B cell (primary cell): ENCODE results near the gene NR4A2. TPM values are rescaled to one million over a fixed set of nuclear protein-coding genes. Genes with fewer than 3 reads are reported as not detected.
A peak's percentile ranks its signal among the peaks of the same experiment; 100 is the strongest.

ENCODE experiments used
- ATAC-seq: fragments of 200-7000 bp; cut with Tn5 transposase; one replicate; pipeline ENCODE4 v1.10.0; 2021; ENCODE audit warnings: low read depth, mild to moderate bottlenecking, moderate number of reproducible peaks, moderate library complexity
- CTCF ChIA-PET: fragments of 350-600 bp; sonication (Branson Sonifier 250); formaldehyde crosslinking; loops from one replicate; lab custom pipeline; 2021; ENCODE audit warnings: antibody characterized with exemption, inconsistent platforms; lab: Charles Lee
- POLR2A ChIA-PET: fragments of 350-600 bp; sonication (Branson Sonifier 250); formaldehyde crosslinking; loops from one replicate; lab custom pipeline; 2021; ENCODE audit warnings: antibody characterized with exemption; lab: Charles Lee
- DNase-seq: peaks from one replicate; pipeline ENCODE4 v3.0.0; 2013
- H2AFZ ChIP-seq: 2 replicates; pipeline ENCODE4 v1.6.1; 2012; ENCODE audit warnings: mild to moderate bottlenecking, low read depth, low read length; ENCODE audit not compliant: insufficient read depth, poor library complexity, severe bottlenecking
- H3K27ac ChIP-seq, 2 donors: 1 replicate in 1 of 2; 2 replicates in 1 of 2; pipeline ENCODE4 v1.5.1; 2012 to 2013; ENCODE audit warnings: low read length in 2 of 2, mild to moderate bottlenecking in 2 of 2, moderate library complexity in 1 of 2
- H3K27me3 ChIP-seq, 4 experiments: fragments of 200-600 bp in 1 of 4; sonication (generic) in 1 of 4; replicated peaks in 1 of 4; 1 replicate in 2 of 4; 2 replicates in 2 of 4; pipeline versions ENCODE4 v1.6.1 to v1.7.0; 2013 to 2016; ENCODE audit warnings: low read length in 3 of 4, mild to moderate bottlenecking in 2 of 4, mixed read lengths in 1 of 4, moderate library complexity in 1 of 4; ENCODE audit not compliant: insufficient read depth in 4 of 4, control insufficient read depth in 3 of 4; ENCODE audit errors: control extremely low read depth in 1 of 4
- H3K36me3 ChIP-seq, 2 experiments: replicated peaks in 1 of 2; 1 replicate in 1 of 2; 2 replicates in 1 of 2; pipeline versions ENCODE4 v1.6.1 to v1.7.1; 2013; ENCODE audit warnings: low read length in 1 of 2; ENCODE audit not compliant: insufficient read depth in 2 of 2, control insufficient read depth in 1 of 2; ENCODE audit errors: control extremely low read depth in 1 of 2, extremely low read depth in 1 of 2
- H3K4me1 ChIP-seq, 2 donors: fragments of 200-600 bp in 1 of 2; sonication (generic) in 1 of 2; 1 replicate in 1 of 2; 2 replicates in 1 of 2; pipeline versions ENCODE4 v1.5.1 to v1.6.1; 2013 to 2017; ENCODE audit warnings: low read length in 2 of 2; ENCODE audit not compliant: control insufficient read depth in 2 of 2, insufficient read depth in 2 of 2
- H3K4me2 ChIP-seq: replicated peaks from 2 replicates; pipeline ENCODE3; 2012; ENCODE audit warnings: mild to moderate bottlenecking, low read depth, low read length; ENCODE audit not compliant: poor library complexity, severe bottlenecking
- H3K4me3 ChIP-seq, 5 experiments: fragments of 200-600 bp in 1 of 5; sonication (generic) in 1 of 5; 1 replicate in 3 of 5; 2 replicates in 2 of 5; pipeline versions ENCODE4 v1.5.1 to v1.7.0; 2011 to 2016; ENCODE audit warnings: low read length in 4 of 5, mild to moderate bottlenecking in 4 of 5, low read depth in 2 of 5, control low read depth in 1 of 5, moderate library complexity in 1 of 5; ENCODE audit not compliant: insufficient read depth in 1 of 5; ENCODE audit errors: control extremely low read depth in 1 of 5, extremely low read depth in 1 of 5
- H3K79me2 ChIP-seq: fragments of 200-600 bp; sonication (generic); one replicate; pipeline ENCODE4 v1.6.0; 2016; ENCODE audit warnings: low read length; ENCODE audit not compliant: control insufficient read depth, insufficient read depth
- H3K9ac ChIP-seq: fragments of 200-600 bp; sonication (generic); 2 replicates; pipeline ENCODE4 v1.6.1; 2017; ENCODE audit warnings: mild to moderate bottlenecking, low read length, moderate library complexity
- H3K9me3 ChIP-seq, 3 donors: one replicate each; pipeline versions ENCODE4 v1.6.1 to v1.7.1; 2013; ENCODE audit warnings: low read length in 2 of 3; ENCODE audit not compliant: control insufficient read depth in 2 of 3, insufficient read depth in 1 of 3; ENCODE audit errors: control extremely low read depth in 1 of 3
- H4K20me1 ChIP-seq: 2 replicates; pipeline ENCODE4 v1.6.0; 2012; ENCODE audit warnings: mild to moderate bottlenecking, low read length; ENCODE audit not compliant: insufficient read depth, control insufficient read depth, poor library complexity, severe bottlenecking
- H3K27ac Mint-ChIP-seq: one replicate; pipeline ENCODE4 v1.8.0; 2021; ENCODE audit warnings: mixed read lengths
- H3K27me3 Mint-ChIP-seq: one replicate; pipeline ENCODE4 v1.8.0; 2021; ENCODE audit warnings: mixed read lengths
- H3K4me1 Mint-ChIP-seq: one replicate; pipeline ENCODE4 v1.8.0; 2021; ENCODE audit warnings: mixed read lengths
- H3K4me3 Mint-ChIP-seq: one replicate; pipeline ENCODE4 v1.8.0; 2021; ENCODE audit warnings: mixed read lengths
- H3K9me3 Mint-ChIP-seq: one replicate; pipeline ENCODE4 v1.8.0; 2022; ENCODE audit warnings: mixed read lengths; ENCODE audit not compliant: insufficient read depth
- CTCF ChIP-seq: fragments of 200-600 bp; IDR thresholded peaks from one replicate; pipeline ENCODE4 v1.8.0; 2022; ENCODE audit warnings: antibody characterized with exemption, mild to moderate bottlenecking
- EZH2 ChIP-seq: IDR thresholded peaks from 2 replicates; pipeline ENCODE4 v1.6.1; 2012; ENCODE audit warnings: borderline replicate concordance, low read depth, mild to moderate bottlenecking, moderate library complexity, low read length; ENCODE audit not compliant: insufficient read depth, poor library complexity, severe bottlenecking
- WGBS: methylation state at CpG from one replicate; pipeline ENCODE4 v1.1.5; 2013; ENCODE audit warnings: missing lambda C conversion rate; ENCODE audit not compliant: insufficient coverage; 5-methylcytosine and 5-hydroxymethylcytosine counted together
- intact Hi-C: fragments of 100-400 bp; cut with micrococcal nuclease; formaldehyde crosslinking; loops from one replicate; pipeline ENCODE4 v1.10.0; 2022
- polyA plus RNA-seq: library from polyadenylated mRNA; depleted of rRNA; stranded (reverse); fragments of >200 nt; gene quantifications from 2 replicates; pipeline ENCODE4 v1.2.3, GENCODE V29; 2012
- total RNA-seq, 2 donors: library from RNA; stranded (reverse); fragments of 120-200 nt in 1 of 2; gene quantifications; 1 replicate in 1 of 2; 2 replicates in 1 of 2; pipeline versions ENCODE4 v1.2.3 to v1.2.4, GENCODE V29; 2013 to 2022

Gene NR4A2
- total and polyA plus RNA-seq, 2 donors (not counting 1 experiment from before 2014, with no cell fraction given): 30.6 to 177 TPM

- peaks cover 4% of the 10 kb centered on the region for H3K79me2 ChIP-seq
- WGBS: 29% methylated on average over 18 of the region's 23 CpGs
- H3K27me3 Mint-ChIP-seq: peaks cover 54% of the 10 kb centered on the region
- H3K4me3 Mint-ChIP-seq: peak overlapping the region; percentile 95
- H4K20me1 ChIP-seq: peaks cover 30% of the 10 kb centered on the region
- peak overlapping the region; percentile 66 for H3K27ac Mint-ChIP-seq
- peak overlapping the region; percentile 75 for H3K4me2 ChIP-seq
- TF ChIP-seq CTCF (no peak), EZH2 (no peak)
- H3K27me3 ChIP-seq: peaks cover 2 to 71% (median 61%) of the 10 kb centered on the region in 4 experiments
- peaks cover 0 to 25% (median 5%) of the 10 kb centered on the region in 3 donors for H3K9me3 ChIP-seq
- H3K4me1 ChIP-seq: peaks cover 49 to 51% of the 10 kb centered on the region in 2 donors
- H3K27ac ChIP-seq: no peak overlapping the region
- peak; percentile 68 for DNase-seq
- H2AFZ ChIP-seq: no peak overlapping the region
- peaks cover 55% of the 10 kb centered on the region for H3K4me1 Mint-ChIP-seq
- no peaks in the 10 kb centered on the region for H3K36me3 ChIP-seq
- ChIA-PET CTCF (interaction anchor here (1.0 to 2.3 kb wide), 4 partner anchors 11 to 260 kb away, joined by 3 to 10 read pairs (median 5); no protein-coding TSS in a partner anchor), POLR2A (interaction anchor here (1.2 kb wide), 1 partner anchor 100 kb away, joined by 3 read pairs; no protein-coding TSS in a partner anchor)
- H3K9me3 Mint-ChIP-seq: peaks cover 3% of the 10 kb centered on the region
- intact Hi-C loops: loop anchor here (1.0 to 5.0 kb wide), 2 partner anchors 8 to 1137 kb away; no protein-coding TSS in a partner anchor
- H3K4me3 ChIP-seq: peak overlapping the region in 1 of 5 experiments; percentile 51
- peak overlapping the region; percentile 41 for H3K9ac ChIP-seq
- no peak for ATAC-seq
Observed at GRCh38 chr2:156329927-156330726, 2.4 kb downstream of the NR4A2 start.
